ENCODE measurements around the gene ELP6. TPM values are rescaled to one million over a fixed set of nuclear protein-coding genes. Genes with fewer than 3 reads are reported as not detected.
A peak's percentile ranks its signal among the peaks of the same experiment; 100 is the strongest.

ELP6 gene
- total and polyA plus RNA-seq, 9 of the 15 experiments (the other 6 are each of a cell fraction or from before 2014, with no cell fraction given) = 76.9 to 198 (median 83.3) TPM

- TF ChIP-seq CREB3 (tag; conservative IDR thresholded peaks at IDR 0.05; ENCODE audit: low read depth) (peak; percentile 51; the same call in 1 of the 2 replicates), NEUROD1 (IDR thresholded peaks at IDR 0.05; ENCODE audit: borderline replicate concordance, low read depth, low read length, partially characterized antibody) (peak; percentile 44), KLF10 (CRISPR knock-in tag; IDR thresholded peaks at IDR 0.05) (no peak), MED1 (CRISPR knock-in tag; IDR thresholded peaks at IDR 0.05; ENCODE audit: borderline replicate concordance) (no peak), LCOR (CRISPR knock-in tag; IDR thresholded peaks at IDR 0.05) (peak; percentile 72; the same call in 1 of the 2 replicates), NR2C2 (CRISPR knock-in tag; IDR thresholded peaks at IDR 0.05) (peak; percentile 97), NR2C2 (tag; IDR thresholded peaks at IDR 0.05) (peak; percentile 99), CHAMP1 (IDR thresholded peaks at IDR 0.05) (0 out of 2 replicates have a peak, but pooled peaks have one; percentile 23), NFRKB (IDR thresholded peaks at IDR 0.05; ENCODE audit: low read depth) (no peak; the same call in 1 of the 2 replicates), MYBL2 (IDR thresholded peaks at IDR 0.05; ENCODE audit: low read depth) (peak; percentile 71; the same call in 1 of the 2 replicates), MYBL2 (CRISPR knock-in tag; IDR thresholded peaks at IDR 0.05; ENCODE audit: borderline replicate concordance) (no peak), ZNF766 (CRISPR knock-in tag; conservative IDR thresholded peaks at IDR 0.05) (peak; percentile 74; the same call in 1 of the 2 replicates), THAP12 (CRISPR knock-in tag; IDR thresholded peaks at IDR 0.05) (peak; percentile 95), ARID3B (CRISPR knock-in tag; IDR thresholded peaks at IDR 0.05; ENCODE audit: borderline replicate concordance) (no peak), BCLAF1 (IDR thresholded peaks at IDR 0.05; ENCODE audit: borderline replicate concordance in 1 of 2, control insufficient read depth in 1 of 2, low read depth in 2 of 2, low read length in 1 of 2) (peak in 1 of 2 experiments; percentile 67; a peak in 1 of 4 replicates)
Observed at GRCh38 chr3:47513125-47513929, at the start of gene ELP6 (continued).
